GM12864 (cell line): Measurements from ENCODE around the gene PDLIM3.

Source experiments
- DNase-seq: peaks from one replicate; pipeline ENCODE4 v3.0.0-alpha.2; 2011; ENCODE audit warnings: low read depth
- H3K4me3 ChIP-seq: 2 replicates; pipeline ENCODE4 v1.5.1; 2011; ENCODE audit warnings: mild to moderate bottlenecking, low read depth, low read length, control low read depth
- CTCF ChIP-seq: IDR thresholded peaks from 2 replicates; pipeline ENCODE4 v1.5.1; 2011; ENCODE audit warnings: low read depth, mild to moderate bottlenecking, moderate library complexity, low read length, control low read depth, inconsistent platforms; ENCODE audit errors: missing control alignments

PDLIM3 gene

GRCh38 chr4:185534866-185535611 lies at the start of gene PDLIM3:
Gene PDLIM3 (minus strand): TSS chr4:185535507. CDS start chr4:185535434, 73 bp downstream.
- DNase-seq = no peak
- H3K4me3 ChIP-seq = peak within 1 kb of the TSS; percentile 38
- TF ChIP-seq CTCF = no peak

DNA sequence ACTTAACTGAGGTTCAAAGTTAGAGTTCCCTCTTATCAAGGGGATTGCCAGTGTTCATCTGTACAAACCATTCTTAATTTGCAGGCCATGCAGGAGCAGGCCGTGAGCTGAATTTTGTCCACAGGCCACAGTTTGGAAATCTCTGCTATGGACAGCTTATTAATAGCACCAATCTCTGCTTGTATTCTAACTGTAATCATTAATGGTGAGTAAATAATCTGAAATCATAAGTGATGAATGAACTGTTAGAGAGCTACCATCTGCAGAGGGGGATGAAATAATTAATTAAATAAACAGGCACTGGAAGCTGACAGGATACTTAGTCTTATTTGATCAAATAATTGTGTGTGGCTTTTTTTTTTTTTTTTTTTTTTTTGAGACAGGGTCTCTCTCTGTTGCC lies 48.5 kb upstream of the PDLIM3 start:
- no peak for TF ChIP-seq CTCF
- DNase-seq = no peak

GRCh38 chr4:185582651-185583400 lies 47.5 kb upstream of the PDLIM3 start:
- TF ChIP-seq CTCF = no peak
- no peak overlapping the region for H3K4me3 ChIP-seq
- DNase-seq = no peak

More for the DNA sequence above, 48.5 kb upstream of the PDLIM3 start:
- H3K4me3 ChIP-seq = no peak overlapping the region

GRCh38 chr4:185580699-185581098 lies 45.4 kb upstream of the PDLIM3 start:
- no peak for TF ChIP-seq CTCF
- DNase-seq = no peak
- H3K4me3 ChIP-seq = no peak overlapping the region

DNA sequence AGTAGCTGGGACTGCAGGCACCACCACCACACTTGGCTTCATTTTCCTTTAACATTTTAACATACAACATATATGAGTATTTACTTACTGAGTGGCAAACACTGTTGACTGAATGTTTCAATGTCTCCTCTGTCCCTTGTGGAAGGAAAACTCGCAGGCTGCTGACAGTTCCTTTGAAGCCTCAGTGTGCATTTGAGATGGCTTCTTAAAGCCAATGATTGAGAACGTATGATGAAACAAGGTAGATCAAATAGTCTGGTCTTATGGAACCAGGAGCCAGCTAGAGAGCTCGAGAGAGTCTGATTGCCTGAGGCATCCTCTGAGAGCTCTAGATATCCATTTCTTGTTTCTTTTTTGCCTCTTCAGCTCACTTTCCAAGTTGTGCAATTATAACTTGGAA lies 43.0 kb upstream of the PDLIM3 start:
- DNase-seq = no peak
- TF ChIP-seq CTCF = no peak
- H3K4me3 ChIP-seq = no peak overlapping the region

GRCh38 chr4:185576962-185577950 lies 41.9 kb upstream of the PDLIM3 start:
- H3K4me3 ChIP-seq = no peak overlapping the region
- no peak for DNase-seq
- no peak for TF ChIP-seq CTCF
